Stimulated activated CD8-positive, alpha-beta memory T cell treated with anti-CD3 and anti-CD28 coated beads, Interleukin-7, amount 100 ng/mL, for 4 hours (primary cell): ENCODE data around the gene OLFM2.
A peak's percentile ranks its signal among the peaks of the same experiment; 100 is the strongest.
"Not testable (repeated sequence)": the region's sequence is repeated elsewhere in the genome, so short reads cannot be mapped to it uniquely, and the experiment has no call there.

Source experiments
- DNase-seq, 2 donors: peaks; one replicate each; pipeline ENCODE4 v3.0.0-alpha.2; 2020; ENCODE audit warnings: low read depth in 2 of 2

The OLFM2 gene

GRCh38 chr19:9943744-9944143 lies 7.4 kb upstream of the OLFM2 start:
- DNase-seq, result no peak

- no peak for DNase-seq
These were observed 5.4 kb upstream of the OLFM2 start for GRCh38 chr19:9941671-9942070.

GRCh38 chr19:9941231-9941630 lies 4.9 kb upstream of the OLFM2 start:
- DNase-seq, result no peak

GRCh38 chr19:9940778-9941177 lies 4.5 kb upstream of the OLFM2 start:
- no peak for DNase-seq

GRCh38 chr19:9939301-9939913 lies 3.1 kb upstream of the OLFM2 start:
- no peak for DNase-seq

GRCh38 chr19:9937001-9937411 lies 691 bp upstream of the OLFM2 start:
- no peak for DNase-seq

GRCh38 chr19:9935506-9936325 lies 599 bp downstream of the OLFM2 start:
- DNase-seq, result no peak

- peak; percentile 66 to 67 for DNase-seq
These were observed 2.0 kb downstream of the OLFM2 start for GRCh38 chr19:9934132-9934950.

- no peak for DNase-seq
These were observed 3.5 kb downstream of the OLFM2 start for GRCh38 chr19:9932835-9933234.

GRCh38 chr19:9931629-9932028 lies 4.7 kb downstream of the OLFM2 start:
- DNase-seq, result no peak

- DNase-seq, result no peak
These were observed 12.9 kb downstream of the OLFM2 start for GRCh38 chr19:9923440-9923839.

- not testable (repeated sequence) for DNase-seq
These were observed 13.4 kb downstream of the OLFM2 start for GRCh38 chr19:9922782-9923379.

GRCh38 chr19:9917321-9917720 lies 19.0 kb downstream of the OLFM2 start:
- no peak for DNase-seq

GRCh38 chr19:9916719-9917118 lies 19.6 kb downstream of the OLFM2 start:
- DNase-seq, result no peak

GRCh38 chr19:9914315-9915207 lies 21.8 kb downstream of the OLFM2 start:
- DNase-seq, result peak; percentile 64 to 83

GRCh38 chr19:9914001-9914314 lies 22.4 kb downstream of the OLFM2 start:
- no peak for DNase-seq

GRCh38 chr19:9913237-9914000 lies 22.9 kb downstream of the OLFM2 start:
- DNase-seq, result peak in 1 of 2 donors; percentile 8

- no peak for DNase-seq
These were observed 23.6 kb downstream of the OLFM2 start for GRCh38 chr19:9912551-9913236.

- DNase-seq, result no peak
These were observed 24.7 kb downstream of the OLFM2 start for GRCh38 chr19:9911524-9912185.
